HCT116 (cell line): Measurements from ENCODE around the gene RCAN2.

Experiments used
- YY1 ChIP-seq: IDR thresholded peaks from 2 replicates; pipeline ENCODE4 v1.6.1; 2011; ENCODE audit warnings: low read length, low read depth, moderate library complexity, mild to moderate bottlenecking; ENCODE audit not compliant: insufficient replicate concordance; ENCODE audit errors: extremely low read depth
- TF ChIP-seq, protein P1 (sequence below): IDR thresholded peaks from 2 replicates; pipeline ENCODE4 v1.6.1; 2012; ENCODE audit warnings: low read depth
- TF ChIP-seq, protein P2 (sequence below), 3 experiments: fragments of 200-600 bp in 1 of 3; sonication (generic) in 1 of 3; IDR thresholded peaks in 2 of 3; conservative IDR thresholded peaks in 1 of 3; 2 replicates each; pipeline ENCODE4 v1.5.1; 2012 to 2017; ENCODE audit warnings: low read depth in 2 of 3, low read length in 2 of 3, antibody characterized with exemption in 1 of 3, borderline replicate concordance in 1 of 3, control low read depth in 1 of 3, mild to moderate bottlenecking in 1 of 3, mixed read lengths in 1 of 3, mixed run types in 1 of 3, moderate library complexity in 1 of 3; ENCODE audit not compliant: insufficient read depth in 1 of 3

DNA sequence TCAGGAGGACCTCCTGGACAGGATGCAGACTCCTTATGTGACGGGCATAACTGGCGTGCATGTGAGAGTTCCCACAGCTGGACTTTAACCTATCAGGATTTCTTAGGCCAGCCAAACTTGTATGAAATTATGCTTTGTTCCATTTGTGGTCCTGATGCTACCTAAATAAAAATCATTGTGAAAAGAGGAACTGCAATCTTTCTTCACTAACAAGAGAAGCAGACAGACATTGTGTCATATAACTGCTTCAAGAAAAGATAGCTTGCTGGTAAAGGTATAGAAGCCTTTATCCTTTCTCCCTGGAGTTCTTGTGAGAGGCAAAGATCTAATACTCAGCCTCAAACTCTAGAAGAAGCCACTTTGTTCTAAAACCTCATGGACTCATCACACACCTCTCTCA is 233.0 kb downstream of the RCAN2 start:
- TF ChIP-seq, protein P1, sequence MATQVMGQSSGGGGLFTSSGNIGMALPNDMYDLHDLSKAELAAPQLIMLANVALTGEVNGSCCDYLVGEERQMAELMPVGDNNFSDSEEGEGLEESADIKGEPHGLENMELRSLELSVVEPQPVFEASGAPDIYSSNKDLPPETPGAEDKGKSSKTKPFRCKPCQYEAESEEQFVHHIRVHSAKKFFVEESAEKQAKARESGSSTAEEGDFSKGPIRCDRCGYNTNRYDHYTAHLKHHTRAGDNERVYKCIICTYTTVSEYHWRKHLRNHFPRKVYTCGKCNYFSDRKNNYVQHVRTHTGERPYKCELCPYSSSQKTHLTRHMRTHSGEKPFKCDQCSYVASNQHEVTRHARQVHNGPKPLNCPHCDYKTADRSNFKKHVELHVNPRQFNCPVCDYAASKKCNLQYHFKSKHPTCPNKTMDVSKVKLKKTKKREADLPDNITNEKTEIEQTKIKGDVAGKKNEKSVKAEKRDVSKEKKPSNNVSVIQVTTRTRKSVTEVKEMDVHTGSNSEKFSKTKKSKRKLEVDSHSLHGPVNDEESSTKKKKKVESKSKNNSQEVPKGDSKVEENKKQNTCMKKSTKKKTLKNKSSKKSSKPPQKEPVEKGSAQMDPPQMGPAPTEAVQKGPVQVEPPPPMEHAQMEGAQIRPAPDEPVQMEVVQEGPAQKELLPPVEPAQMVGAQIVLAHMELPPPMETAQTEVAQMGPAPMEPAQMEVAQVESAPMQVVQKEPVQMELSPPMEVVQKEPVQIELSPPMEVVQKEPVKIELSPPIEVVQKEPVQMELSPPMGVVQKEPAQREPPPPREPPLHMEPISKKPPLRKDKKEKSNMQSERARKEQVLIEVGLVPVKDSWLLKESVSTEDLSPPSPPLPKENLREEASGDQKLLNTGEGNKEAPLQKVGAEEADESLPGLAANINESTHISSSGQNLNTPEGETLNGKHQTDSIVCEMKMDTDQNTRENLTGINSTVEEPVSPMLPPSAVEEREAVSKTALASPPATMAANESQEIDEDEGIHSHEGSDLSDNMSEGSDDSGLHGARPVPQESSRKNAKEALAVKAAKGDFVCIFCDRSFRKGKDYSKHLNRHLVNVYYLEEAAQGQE = no peak
- TF ChIP-seq, protein P2, sequence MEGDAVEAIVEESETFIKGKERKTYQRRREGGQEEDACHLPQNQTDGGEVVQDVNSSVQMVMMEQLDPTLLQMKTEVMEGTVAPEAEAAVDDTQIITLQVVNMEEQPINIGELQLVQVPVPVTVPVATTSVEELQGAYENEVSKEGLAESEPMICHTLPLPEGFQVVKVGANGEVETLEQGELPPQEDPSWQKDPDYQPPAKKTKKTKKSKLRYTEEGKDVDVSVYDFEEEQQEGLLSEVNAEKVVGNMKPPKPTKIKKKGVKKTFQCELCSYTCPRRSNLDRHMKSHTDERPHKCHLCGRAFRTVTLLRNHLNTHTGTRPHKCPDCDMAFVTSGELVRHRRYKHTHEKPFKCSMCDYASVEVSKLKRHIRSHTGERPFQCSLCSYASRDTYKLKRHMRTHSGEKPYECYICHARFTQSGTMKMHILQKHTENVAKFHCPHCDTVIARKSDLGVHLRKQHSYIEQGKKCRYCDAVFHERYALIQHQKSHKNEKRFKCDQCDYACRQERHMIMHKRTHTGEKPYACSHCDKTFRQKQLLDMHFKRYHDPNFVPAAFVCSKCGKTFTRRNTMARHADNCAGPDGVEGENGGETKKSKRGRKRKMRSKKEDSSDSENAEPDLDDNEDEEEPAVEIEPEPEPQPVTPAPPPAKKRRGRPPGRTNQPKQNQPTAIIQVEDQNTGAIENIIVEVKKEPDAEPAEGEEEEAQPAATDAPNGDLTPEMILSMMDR (IDR thresholded peaks at IDR 0.05 in 2 of 3, conservative IDR thresholded peaks at IDR 0.05 in 1 of 3; ENCODE audit: borderline replicate concordance in 1 of 3, insufficient read depth in 1 of 3, low read depth in 2 of 3, low read length in 2 of 3) = no peak
- no peak for TF ChIP-seq YY1
